Upper lobe of left lung (tissue), 4 donors: Measurements from ENCODE around the gene TCF7.

ENCODE experiments used
- EP300 ChIP-seq, 4 donors: sonication (generic); formaldehyde crosslinking; IDR thresholded peaks; one replicate each; pipeline ENCODE4 v1.5.1; 2017; ENCODE audit warnings: antibody characterized with exemption in 4 of 4, control low read depth in 2 of 4
- POLR2A ChIP-seq, 4 donors: fragments of 450-650 bp; IDR thresholded peaks; one replicate each; pipeline ENCODE4 v1.5.1; 2016 to 2017; ENCODE audit warnings: antibody characterized with exemption in 4 of 4, mild to moderate bottlenecking in 2 of 4
- POLR2AphosphoS5 ChIP-seq, 2 donors: sonication (generic); formaldehyde crosslinking; IDR thresholded peaks; one replicate each; pipeline ENCODE4 v1.5.1; 2017; ENCODE audit warnings: antibody characterized with exemption in 2 of 2
- TF ChIP-seq, protein P1 (sequence below), 6 experiments: fragments of 450-650 bp in 4 of 6; fragments of 200-600 bp in 2 of 6; sonication (generic) in 2 of 6; IDR thresholded peaks; one replicate each; pipeline ENCODE4 v1.5.1; 2016 to 2019; ENCODE audit warnings: antibody characterized with exemption in 6 of 6

DNA sequence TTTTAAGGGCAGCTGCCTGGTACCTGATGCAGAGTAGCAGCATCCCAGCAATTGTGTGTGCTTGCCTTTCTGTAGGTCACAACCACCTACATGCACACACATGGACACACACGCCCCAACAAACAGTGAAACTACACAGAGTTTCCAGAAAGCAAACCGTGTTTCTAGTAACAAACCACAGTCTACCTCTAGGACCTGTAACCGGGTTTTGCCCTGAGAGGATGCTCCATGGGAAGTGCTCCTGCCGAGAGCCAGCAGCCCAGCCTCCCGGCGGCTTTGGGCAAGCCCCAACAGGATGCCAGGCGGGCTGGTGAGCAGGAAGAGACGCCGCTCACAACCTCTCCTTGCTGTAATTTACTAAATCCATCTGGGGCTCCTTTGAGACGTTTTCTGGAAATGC is 4.1 kb upstream of the TCF7 start:
- no peak for TF ChIP-seq POLR2A (IDR thresholded peaks at IDR 0.05)
- TF ChIP-seq, protein P1, sequence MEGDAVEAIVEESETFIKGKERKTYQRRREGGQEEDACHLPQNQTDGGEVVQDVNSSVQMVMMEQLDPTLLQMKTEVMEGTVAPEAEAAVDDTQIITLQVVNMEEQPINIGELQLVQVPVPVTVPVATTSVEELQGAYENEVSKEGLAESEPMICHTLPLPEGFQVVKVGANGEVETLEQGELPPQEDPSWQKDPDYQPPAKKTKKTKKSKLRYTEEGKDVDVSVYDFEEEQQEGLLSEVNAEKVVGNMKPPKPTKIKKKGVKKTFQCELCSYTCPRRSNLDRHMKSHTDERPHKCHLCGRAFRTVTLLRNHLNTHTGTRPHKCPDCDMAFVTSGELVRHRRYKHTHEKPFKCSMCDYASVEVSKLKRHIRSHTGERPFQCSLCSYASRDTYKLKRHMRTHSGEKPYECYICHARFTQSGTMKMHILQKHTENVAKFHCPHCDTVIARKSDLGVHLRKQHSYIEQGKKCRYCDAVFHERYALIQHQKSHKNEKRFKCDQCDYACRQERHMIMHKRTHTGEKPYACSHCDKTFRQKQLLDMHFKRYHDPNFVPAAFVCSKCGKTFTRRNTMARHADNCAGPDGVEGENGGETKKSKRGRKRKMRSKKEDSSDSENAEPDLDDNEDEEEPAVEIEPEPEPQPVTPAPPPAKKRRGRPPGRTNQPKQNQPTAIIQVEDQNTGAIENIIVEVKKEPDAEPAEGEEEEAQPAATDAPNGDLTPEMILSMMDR (IDR thresholded peaks at IDR 0.05) = no peak
- TF ChIP-seq EP300 (IDR thresholded peaks at IDR 0.05) = no peak
- no peak for TF ChIP-seq POLR2AphosphoS5 (IDR thresholded peaks at IDR 0.05)
